GM18907 (cell line): ENCODE results near the gene TPK1.
"Not testable (repeated sequence)": the region's sequence is repeated elsewhere in the genome, so short reads cannot be mapped to it uniquely, and the experiment has no call there.

Experiments used
- ATAC-seq: cut with Tn5 transposase; IDR thresholded peaks from one replicate; pipeline ENCODE4 v1.9.1; 2021; ENCODE audit warnings: mild to moderate bottlenecking, moderate library complexity; ENCODE audit not compliant: unreplicated experiment

TPK1 gene

DNA sequence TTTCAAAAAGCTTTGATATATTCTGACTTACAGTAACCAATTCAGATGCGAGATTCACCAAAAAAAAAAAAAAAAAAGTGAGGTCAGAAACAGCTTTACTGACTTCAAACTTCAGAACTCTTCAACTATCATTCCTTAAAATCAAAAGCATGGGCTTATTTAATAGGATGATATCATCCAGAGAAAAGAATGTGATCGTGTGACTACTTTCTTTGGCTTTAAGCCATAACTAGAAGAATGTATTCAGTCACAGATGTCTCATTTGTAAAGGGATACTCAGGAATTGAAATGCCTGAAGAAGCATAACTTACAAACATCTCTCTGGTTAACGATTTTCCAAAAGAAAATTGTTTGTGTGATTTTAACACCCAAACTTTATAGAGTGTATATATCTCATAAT is 11.5 kb downstream of the TPK1 start:
- no peak for ATAC-seq

DNA sequence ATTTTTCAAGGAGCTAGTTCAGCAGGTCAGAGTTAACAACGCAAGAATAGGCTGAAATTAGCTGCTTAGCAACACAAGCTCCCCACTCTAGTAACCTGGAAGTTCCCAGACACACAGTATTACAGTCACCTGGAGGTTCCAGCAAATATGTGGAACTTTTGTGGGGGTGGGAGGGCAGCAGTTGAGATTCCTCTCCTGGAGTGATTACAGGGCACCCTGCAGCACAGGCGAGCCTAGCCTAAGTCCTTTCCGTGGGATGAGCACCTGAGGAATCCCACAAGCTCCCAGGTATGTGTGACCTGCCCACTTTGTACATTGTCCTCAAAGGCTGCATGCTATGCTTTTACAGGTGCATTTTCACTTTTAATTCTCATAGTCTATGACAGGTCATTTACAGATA is 13.6 kb downstream of the TPK1 start:
- ATAC-seq: no peak

GRCh38 chr7:144821067-144821466 is 14.8 kb downstream of the TPK1 start:
- peak; percentile 62 for ATAC-seq

DNA sequence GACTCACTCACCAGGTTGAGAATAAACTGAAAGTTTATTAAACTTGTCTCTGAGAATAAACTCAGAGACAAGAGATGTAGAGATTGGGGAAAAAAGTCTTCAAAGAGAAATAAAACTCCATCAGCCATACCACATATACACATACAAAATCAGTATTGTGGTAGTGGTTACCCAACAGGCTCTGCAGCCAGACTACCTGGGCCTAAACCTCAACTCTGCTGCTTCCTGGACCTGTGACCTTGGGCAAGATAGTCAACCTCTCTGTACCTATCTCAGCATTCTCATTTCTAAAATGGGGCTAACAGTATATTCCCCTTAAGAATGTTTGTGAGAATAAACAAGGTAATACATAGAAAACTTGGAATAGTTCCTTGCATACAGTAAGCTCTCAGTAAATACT is 15.3 kb downstream of the TPK1 start:
- ATAC-seq: peak; percentile 28

DNA sequence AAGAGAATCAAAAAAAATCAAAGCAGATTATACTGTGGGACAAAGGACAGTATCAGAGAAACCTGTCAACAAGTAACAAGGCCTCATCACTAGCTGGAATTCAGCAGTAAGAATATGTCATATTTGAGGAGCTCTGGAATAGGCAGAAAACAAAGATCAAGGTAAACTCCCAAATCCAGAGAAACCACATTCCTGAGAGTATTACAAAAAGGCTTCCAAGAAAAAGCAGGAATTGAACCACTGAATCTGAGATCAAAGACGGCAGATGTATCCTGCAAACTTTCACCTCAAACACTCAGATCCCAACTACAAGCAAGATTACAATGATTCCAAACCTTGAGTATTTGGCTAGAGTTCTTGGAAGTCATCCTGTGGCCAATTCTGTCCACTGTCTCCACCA is 16.3 kb downstream of the TPK1 start:
- no peak for ATAC-seq

GRCh38 chr7:144818511-144818910 is 17.3 kb downstream of the TPK1 start:
- peak; percentile 89 for ATAC-seq

DNA sequence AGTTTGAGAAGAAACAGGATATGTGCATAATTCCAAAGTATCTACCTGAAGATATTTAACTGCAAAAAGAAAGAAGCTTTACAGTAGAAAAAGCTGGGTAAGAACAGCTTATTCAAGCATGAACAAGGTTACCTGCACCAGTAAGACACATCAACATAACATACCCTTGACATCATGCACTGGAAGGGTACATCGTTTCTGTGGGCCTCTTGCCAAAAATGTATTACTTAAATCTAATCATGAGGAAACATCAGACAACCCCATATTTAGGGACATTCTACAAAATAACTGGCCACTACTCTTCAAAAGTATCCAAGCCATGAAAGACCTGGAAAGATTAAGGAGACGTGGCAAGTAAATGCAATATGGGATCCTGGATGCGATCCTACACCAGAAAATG is 18.9 kb downstream of the TPK1 start:
- no peak for ATAC-seq

GRCh38 chr7:144814299-144814698 is 21.6 kb downstream of the TPK1 start:
- ATAC-seq: no peak

DNA sequence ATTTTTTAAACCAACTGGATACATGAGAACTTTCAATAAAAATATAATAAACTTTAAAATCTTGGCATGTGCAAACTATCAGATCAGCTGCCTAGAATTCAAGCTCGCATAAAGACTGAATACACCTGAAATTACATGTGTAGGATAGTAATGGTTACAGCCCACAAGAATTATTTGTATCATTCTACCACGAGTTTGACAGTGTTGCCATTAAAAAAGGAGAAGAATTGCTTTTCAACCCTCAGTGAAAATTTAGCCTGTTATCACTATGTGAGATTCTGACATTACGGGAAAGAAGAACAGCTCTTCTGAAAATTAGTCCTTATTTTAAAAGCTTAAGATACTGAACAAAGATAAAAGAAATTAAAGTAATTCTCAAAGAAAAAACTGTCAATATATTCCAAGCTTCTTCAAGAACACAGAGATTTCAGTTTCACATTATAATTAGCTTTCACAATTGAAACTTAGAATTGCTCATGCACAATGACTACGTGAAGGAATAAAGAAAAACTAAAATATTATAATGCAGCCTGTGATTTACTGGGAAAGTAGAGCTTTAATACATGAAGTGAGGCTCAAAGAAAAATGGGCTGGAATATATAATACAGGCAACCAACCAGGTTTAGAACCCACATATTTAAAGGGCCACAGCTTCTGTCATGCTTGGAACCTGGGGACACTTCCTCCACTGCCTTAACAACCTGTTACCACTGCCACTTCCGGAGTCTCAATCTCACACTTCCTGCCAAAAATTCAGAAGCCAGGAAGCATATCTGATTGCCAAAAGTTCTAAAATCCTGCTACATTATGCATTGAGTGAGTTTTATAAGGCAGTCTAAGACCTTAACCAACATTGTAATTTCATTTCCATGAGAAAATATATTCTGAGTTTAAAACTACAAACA is 23.2 kb downstream of the TPK1 start:
- peak; percentile 97 for ATAC-seq

- ATAC-seq: no peak
Observed at GRCh38 chr7:144805627-144806239, 30.1 kb downstream of the TPK1 start.

GRCh38 chr7:144800678-144801436 is 35.0 kb downstream of the TPK1 start:
- not testable (repeated sequence) for ATAC-seq

GRCh38 chr7:144796919-144797318 is 38.9 kb downstream of the TPK1 start:
- ATAC-seq: no peak

- no peak for ATAC-seq
Observed at GRCh38 chr7:144792050-144792449, 43.8 kb downstream of the TPK1 start.

- no peak for ATAC-seq
Observed at GRCh38 chr7:144791488-144791887, 44.4 kb downstream of the TPK1 start.

DNA sequence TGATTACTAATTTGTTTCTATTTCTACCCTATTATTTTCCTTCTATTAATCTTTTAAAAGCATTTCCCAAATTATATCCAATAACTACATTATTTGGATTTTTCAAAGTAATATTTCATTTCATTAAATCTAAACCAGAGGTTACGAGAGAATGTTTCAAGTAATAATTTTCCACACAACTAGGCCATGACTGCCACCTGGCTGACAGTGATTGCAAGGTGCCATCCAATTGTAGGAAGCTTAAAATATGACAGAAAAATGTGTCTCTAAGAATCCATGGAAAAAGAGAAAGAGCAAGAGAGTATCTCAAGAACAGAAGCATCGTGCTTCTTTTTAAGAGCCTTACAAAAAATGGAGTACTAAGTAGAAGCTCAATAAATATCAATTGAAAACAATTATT is 48.7 kb downstream of the TPK1 start:
- ATAC-seq: no peak

- peak; percentile 70 for ATAC-seq
Observed at GRCh38 chr7:144786522-144786921, 49.3 kb downstream of the TPK1 start.

DNA sequence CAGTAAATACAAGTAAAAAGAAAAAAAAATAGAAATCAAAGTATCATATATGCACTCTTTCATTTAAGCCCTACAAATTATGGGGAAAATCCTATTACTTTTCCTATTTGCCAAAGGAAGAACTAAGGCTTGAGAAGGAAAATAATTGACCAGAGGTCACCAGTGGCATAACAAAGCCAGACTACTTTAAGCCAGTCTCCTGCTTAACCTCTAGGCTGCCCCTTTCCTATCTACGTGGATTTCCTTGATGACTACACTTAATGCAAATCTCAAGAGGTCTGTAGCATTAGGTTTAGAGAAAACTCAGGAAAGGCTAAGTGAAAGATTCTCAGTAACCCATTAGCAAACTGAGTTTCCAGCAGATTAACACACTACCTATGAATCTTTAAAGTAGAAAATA is 49.8 kb downstream of the TPK1 start:
- peak; percentile 27 for ATAC-seq

DNA sequence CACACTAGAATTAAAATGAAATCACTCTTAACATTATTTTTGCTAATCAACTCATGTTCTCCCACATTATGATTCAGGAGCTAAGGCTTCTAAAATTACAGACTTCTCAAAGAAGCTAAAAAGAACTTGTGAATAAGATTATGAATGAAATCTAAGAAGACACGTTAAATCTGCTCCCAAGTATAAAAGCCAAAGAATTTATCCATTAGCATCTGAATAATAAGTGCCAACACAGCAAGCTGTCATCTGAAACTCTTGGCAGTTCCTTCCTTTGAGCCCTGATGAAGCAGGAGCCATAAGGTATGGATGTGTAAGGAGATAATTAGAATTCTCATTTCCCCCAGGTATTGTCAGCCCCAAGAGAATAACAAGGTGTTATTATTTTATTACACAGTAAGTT is 50.3 kb downstream of the TPK1 start:
- ATAC-seq: no peak

- ATAC-seq: no peak
Observed at GRCh38 chr7:144784943-144785342, 50.9 kb downstream of the TPK1 start.

DNA sequence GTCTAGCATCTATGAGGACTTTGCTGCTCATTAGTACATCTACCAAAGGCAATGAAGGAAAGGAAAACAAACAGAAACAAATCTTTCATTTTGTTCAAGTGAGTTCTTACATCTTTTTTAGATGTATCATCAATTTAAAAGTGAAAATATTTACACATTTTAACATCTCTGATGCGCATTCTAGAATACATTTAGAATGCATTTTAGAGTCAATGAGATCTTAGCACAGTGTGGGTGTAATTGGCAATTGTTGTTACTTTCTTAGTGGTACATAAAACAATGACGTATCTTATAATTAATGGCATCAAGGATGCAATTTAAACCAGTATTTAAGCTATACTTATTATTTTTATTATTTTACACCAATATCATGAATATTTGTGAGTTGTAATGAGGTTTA is 51.4 kb downstream of the TPK1 start:
- no peak for ATAC-seq

DNA sequence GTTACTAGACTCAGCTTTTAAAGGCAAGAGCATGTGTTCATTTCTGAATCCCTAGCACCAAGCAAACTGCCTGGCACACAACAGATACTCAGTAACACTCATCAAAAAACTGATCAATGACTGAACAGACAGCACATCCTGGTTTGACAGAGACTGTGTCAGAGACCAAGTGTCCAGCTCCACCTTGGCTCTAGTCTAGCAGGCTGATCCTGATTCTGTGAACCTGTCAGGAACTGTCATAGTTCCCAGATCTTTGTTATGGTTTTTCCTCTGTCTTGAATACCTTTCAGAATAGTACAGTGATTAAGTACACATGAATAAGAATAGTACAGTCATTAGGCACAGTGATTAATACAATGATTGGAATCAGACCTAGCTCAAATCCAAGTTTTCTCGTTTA is 53.0 kb downstream of the TPK1 start:
- no peak for ATAC-seq
